DND-41 (cell line): ENCODE data around the gene PIK3CB.

Source experiments
- EZH2 ChIP-seq: IDR thresholded peaks from 3 replicates; pipeline ENCODE4 v1.6.1; 2012; ENCODE audit warnings: borderline replicate concordance, low read depth, mild to moderate bottlenecking, moderate library complexity, low read length, inconsistent platforms; ENCODE audit not compliant: severe bottlenecking
- TF ChIP-seq, protein P1 (sequence below): IDR thresholded peaks from 2 replicates; pipeline ENCODE4 v1.5.1; 2012; ENCODE audit warnings: borderline replicate concordance, low read length, moderate library complexity, mild to moderate bottlenecking; ENCODE audit not compliant: poor library complexity, severe bottlenecking; ENCODE audit errors: extremely low read depth

DNA sequence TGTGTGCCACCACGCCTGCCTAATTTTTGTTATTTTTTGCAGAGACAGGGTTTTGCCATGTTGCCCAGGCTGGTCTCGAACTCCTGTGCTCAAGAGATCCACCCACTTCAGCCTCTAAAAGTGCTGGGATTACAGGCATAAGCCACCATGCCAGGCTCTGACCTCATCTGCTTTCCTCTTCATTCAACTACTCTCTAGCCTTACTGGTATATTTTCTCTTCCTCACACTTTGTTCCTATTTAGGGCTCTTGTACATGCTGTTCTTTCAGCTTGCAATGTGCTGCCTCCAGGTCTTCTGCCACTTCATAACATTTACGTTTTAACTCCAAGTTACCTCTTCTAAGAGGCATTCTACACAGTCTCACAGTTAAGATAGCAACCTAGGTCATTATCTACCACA lies 34.9 kb downstream of the PIK3CB start:
- TF ChIP-seq, protein P1, sequence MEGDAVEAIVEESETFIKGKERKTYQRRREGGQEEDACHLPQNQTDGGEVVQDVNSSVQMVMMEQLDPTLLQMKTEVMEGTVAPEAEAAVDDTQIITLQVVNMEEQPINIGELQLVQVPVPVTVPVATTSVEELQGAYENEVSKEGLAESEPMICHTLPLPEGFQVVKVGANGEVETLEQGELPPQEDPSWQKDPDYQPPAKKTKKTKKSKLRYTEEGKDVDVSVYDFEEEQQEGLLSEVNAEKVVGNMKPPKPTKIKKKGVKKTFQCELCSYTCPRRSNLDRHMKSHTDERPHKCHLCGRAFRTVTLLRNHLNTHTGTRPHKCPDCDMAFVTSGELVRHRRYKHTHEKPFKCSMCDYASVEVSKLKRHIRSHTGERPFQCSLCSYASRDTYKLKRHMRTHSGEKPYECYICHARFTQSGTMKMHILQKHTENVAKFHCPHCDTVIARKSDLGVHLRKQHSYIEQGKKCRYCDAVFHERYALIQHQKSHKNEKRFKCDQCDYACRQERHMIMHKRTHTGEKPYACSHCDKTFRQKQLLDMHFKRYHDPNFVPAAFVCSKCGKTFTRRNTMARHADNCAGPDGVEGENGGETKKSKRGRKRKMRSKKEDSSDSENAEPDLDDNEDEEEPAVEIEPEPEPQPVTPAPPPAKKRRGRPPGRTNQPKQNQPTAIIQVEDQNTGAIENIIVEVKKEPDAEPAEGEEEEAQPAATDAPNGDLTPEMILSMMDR, result no peak
- no peak for TF ChIP-seq EZH2
